OCI-LY3 (cell line): Measurements from ENCODE around the gene RHOT2.
A peak's percentile ranks its signal among the peaks of the same experiment; 100 is the strongest.

ENCODE experiments used
- H2AFZ ChIP-seq: fragments of 200-600, 300-600 bp; shearing (Covaris generic); 2 replicates; pipeline ENCODE4 v1.6.0; 2014; ENCODE audit warnings: antibody characterized with exemption, low read depth, low read length
- H3K27ac ChIP-seq: fragments of 200-600, 300-600 bp; sonication (generic); 2 replicates; pipeline ENCODE4 v1.5.1; 2014; ENCODE audit warnings: mild to moderate bottlenecking, low read length, moderate library complexity, mixed read lengths
- H3K27me3 ChIP-seq: fragments of 200-600, 300-600 bp; sonication (generic); 2 replicates; pipeline ENCODE4 v1.6.1; 2014; ENCODE audit warnings: low read depth, low read length, mixed read lengths
- H3K36me3 ChIP-seq: fragments of 200-600, 300-600 bp; sonication (generic); replicated peaks from 2 replicates; pipeline ENCODE3; 2014; ENCODE audit warnings: low read depth, low read length, mixed read lengths
- H3K4me1 ChIP-seq: fragments of 300-600, 200-600 bp; sonication (generic); 2 replicates; pipeline ENCODE4 v1.6.1; 2014; ENCODE audit warnings: low read length, mixed read lengths
- H3K4me2 ChIP-seq: fragments of 200-600, 300-600 bp; sonication (generic); 2 replicates; pipeline ENCODE4 v1.6.1; 2014; ENCODE audit warnings: low read length, mixed read lengths
- H3K4me3 ChIP-seq: fragments of 300-600, 200-600 bp; sonication (generic); 2 replicates; pipeline ENCODE4 v1.5.1; 2014; ENCODE audit warnings: antibody characterized with exemption, mild to moderate bottlenecking, low read length, moderate library complexity
- H3K79me2 ChIP-seq: fragments of 300-600, 200-600 bp; shearing (Covaris generic); 2 replicates; pipeline ENCODE4 v1.6.1; 2014; ENCODE audit warnings: mild to moderate bottlenecking, low read length, mixed read lengths
- H3K9ac ChIP-seq: fragments of 300-600, 200-600 bp; shearing (Covaris generic); 2 replicates; pipeline ENCODE4 v1.6.0; 2014; ENCODE audit warnings: mild to moderate bottlenecking, low read length, moderate library complexity
- H3K9me3 ChIP-seq: fragments of 200-600, 300-600 bp; shearing (Covaris generic); 2 replicates; pipeline ENCODE4 v1.6.1; 2014; ENCODE audit warnings: low read length, mixed read lengths; ENCODE audit not compliant: insufficient read depth
- H4K20me1 ChIP-seq: fragments of 200-600, 300-600 bp; sonication (generic); 2 replicates; pipeline ENCODE4 v1.6.1; 2016; ENCODE audit warnings: low read length, mixed read lengths; ENCODE audit not compliant: insufficient read depth
- CTCF ChIP-seq: fragments of 200-600, 300-600 bp; sonication (generic); IDR thresholded peaks from 2 replicates; pipeline ENCODE4 v1.5.1; 2014; ENCODE audit warnings: antibody characterized with exemption, low read length, low read depth
- EZH2phosphoT487 ChIP-seq: fragments of 200-600 bp; shearing (Covaris generic); IDR thresholded peaks from 2 replicates; pipeline ENCODE4 v1.6.1; 2018; ENCODE audit warnings: antibody characterized with exemption, mixed run types, low read depth

Gene RHOT2

DNA sequence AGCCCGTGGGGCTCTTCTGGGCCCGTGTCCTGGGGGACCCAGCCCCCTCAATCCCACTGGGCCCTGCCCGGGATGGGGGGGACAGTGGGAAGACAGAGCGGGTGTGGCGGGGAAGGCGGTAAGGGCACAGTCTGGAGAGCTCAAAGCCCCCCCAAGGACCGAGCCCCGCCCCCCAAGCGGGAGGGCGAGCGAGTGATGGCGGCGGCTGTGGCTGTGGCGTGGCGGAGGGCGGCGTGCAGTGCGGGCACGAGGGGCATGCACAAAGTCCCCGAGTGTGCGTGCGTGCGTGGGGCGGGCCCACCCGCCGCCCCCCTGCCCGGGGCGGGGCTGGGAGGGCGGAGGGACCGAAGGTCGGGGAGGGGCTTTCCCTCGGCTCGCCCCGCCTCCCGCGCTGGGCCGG lies 25.8 kb downstream of the RHOT2 start:
- TF ChIP-seq EZH2phosphoT487 = no peak
- no peak for TF ChIP-seq CTCF
- no peaks in the 10 kb centered on the region for H3K36me3 ChIP-seq
- no peak overlapping the region for H2AFZ ChIP-seq
- peaks cover 13% of the 10 kb centered on the region for H3K79me2 ChIP-seq
- H3K27me3 ChIP-seq = no peaks in the 10 kb centered on the region
- no peak overlapping the region for H3K4me3 ChIP-seq
- H3K4me1 ChIP-seq = peaks cover 9% of the 10 kb centered on the region
- no peaks in the 10 kb centered on the region for H3K9me3 ChIP-seq
- no peak overlapping the region for H3K27ac ChIP-seq
- H3K9ac ChIP-seq = no peak overlapping the region
- H4K20me1 ChIP-seq = no peaks in the 10 kb centered on the region
- H3K4me2 ChIP-seq = no peak overlapping the region

DNA sequence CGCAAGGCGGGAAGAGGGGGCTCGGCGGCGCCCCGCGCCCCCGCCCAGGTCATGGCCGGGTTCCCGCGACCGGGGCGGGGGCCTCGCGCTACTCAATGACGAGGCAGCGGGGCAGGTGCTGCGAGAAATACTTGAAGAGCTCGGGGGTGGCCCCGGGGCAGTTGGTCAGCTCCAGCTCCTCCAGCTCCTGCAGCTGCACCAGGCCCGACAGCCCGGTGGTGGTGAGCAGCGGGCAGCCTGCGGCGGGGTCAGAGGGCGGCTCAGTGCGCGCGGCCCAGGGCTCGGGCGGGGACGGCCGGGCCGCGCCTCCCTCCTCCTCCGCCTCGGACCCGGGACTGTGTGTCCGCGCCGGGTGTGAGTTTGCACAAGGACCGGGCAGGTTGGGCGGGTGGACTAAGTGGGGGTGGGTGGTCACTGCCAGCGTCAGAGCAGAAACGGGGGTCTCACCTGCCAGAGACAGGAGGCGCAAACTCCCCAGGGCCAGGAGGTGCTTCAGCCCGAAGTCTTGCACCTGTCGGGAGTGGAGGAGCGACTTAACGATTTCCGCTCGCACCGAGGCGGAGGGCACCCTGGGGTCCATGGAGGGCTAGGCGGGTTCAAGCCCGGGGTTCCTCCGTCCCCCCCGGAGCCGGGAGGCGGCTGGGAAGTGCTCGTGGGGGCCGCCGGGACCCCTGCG lies 26.4 kb downstream of the RHOT2 start:
- no peaks in the 10 kb centered on the region for H3K27me3 ChIP-seq
- no peak overlapping the region for H3K27ac ChIP-seq
- H3K36me3 ChIP-seq = no peaks in the 10 kb centered on the region
- H3K9me3 ChIP-seq = no peaks in the 10 kb centered on the region
- H2AFZ ChIP-seq = no peak overlapping the region
- no peaks in the 10 kb centered on the region for H4K20me1 ChIP-seq
- 0 out of 2 replicates have a peak overlapping the region, but pooled peaks have one; percentile 62 for H3K4me2 ChIP-seq
- H3K79me2 ChIP-seq = peaks cover 7% of the 10 kb centered on the region
- peak overlapping the region; percentile 87 for H3K4me3 ChIP-seq
- H3K4me1 ChIP-seq = peaks cover 3% of the 10 kb centered on the region
- no peak overlapping the region for H3K9ac ChIP-seq
- no peak for TF ChIP-seq CTCF
- no peak for TF ChIP-seq EZH2phosphoT487

DNA sequence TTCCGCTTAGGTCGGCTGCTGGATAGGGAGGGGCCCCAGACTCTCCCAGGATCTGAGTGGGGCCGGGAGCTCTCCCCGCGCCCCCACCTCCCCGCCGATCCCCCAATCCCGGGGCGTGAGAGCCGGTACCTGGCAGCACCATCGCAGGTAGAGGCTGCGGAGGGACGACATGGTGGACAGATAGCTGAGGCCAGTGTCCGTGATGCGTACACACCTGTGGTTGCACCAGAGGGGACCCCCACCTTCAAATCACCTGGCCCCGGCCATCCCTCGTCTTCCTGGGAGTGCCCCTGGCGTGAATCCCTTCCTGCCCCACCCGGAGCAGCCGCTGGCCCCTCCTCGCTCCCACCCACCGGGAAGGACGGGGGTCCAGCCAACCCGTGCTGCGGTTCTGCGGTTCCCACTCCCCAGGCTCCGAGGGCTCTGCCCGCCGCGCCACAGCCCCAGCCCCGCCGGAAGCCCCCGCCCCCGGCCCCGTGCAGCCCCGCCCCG lies 27.0 kb downstream of the RHOT2 start:
- no peak overlapping the region for H2AFZ ChIP-seq

More for the DNA sequence above, 27.0 kb downstream of the RHOT2 start:
- Histone ChIP-seq H3K36me3 (no peaks in the 10 kb centered on the region), H4K20me1 (no peaks in the 10 kb centered on the region), H3K9ac (peak overlapping the region; percentile 43; the same call in 1 of the 2 replicates), H3K27me3 (no peaks in the 10 kb centered on the region), H3K4me3 (peak overlapping the region; percentile 87), H3K4me2 (peak overlapping the region; percentile 62), H3K79me2 (peaks cover 1% of the 10 kb centered on the region; the same call in 1 of the 2 replicates), H3K27ac (no peak overlapping the region), H3K4me1 (no peaks in the 10 kb centered on the region), H3K9me3 (no peaks in the 10 kb centered on the region)
- TF ChIP-seq CTCF (no peak), EZH2phosphoT487 (no peak)
